Neuronal stem cell (in vitro differentiated cells): ENCODE results near the gene NPAS3.

Experiments used
- DNase-seq: peaks from one replicate; pipeline ENCODE4 v3.0.0-alpha.2; 2013; ENCODE audit warnings: low spot score
- H2AFZ ChIP-seq: one replicate; pipeline ENCODE4 v1.6.1; 2013; ENCODE audit warnings: mild to moderate bottlenecking, low read length, inconsistent platforms
- H2AK5ac ChIP-seq: 2 replicates; pipeline ENCODE4 v1.6.1; 2013; ENCODE audit warnings: low read depth, mild to moderate bottlenecking, inconsistent platforms, low read length, moderate library complexity, mixed read lengths
- H2BK120ac ChIP-seq: 2 replicates; pipeline ENCODE4 v1.6.1; 2013; ENCODE audit warnings: low read depth, mild to moderate bottlenecking, inconsistent platforms, low read length, moderate library complexity, mixed read lengths
- H2BK12ac ChIP-seq: one replicate; pipeline ENCODE4 v1.6.1; 2013; ENCODE audit warnings: low read length, inconsistent platforms
- H2BK15ac ChIP-seq: 2 replicates; pipeline ENCODE4 v1.6.1; 2013; ENCODE audit warnings: mild to moderate bottlenecking, low read length, inconsistent platforms, mixed read lengths
- H2BK5ac ChIP-seq: one replicate; pipeline ENCODE4 v1.6.1; 2013; ENCODE audit warnings: inconsistent platforms, mild to moderate bottlenecking, low read length, moderate library complexity
- H3K14ac ChIP-seq: one replicate; pipeline ENCODE4 v1.6.1; 2013; ENCODE audit warnings: low read length, inconsistent platforms
- H3K18ac ChIP-seq: 2 replicates; pipeline ENCODE4 v1.6.1; 2013; ENCODE audit warnings: low read length, inconsistent platforms
- H3K23ac ChIP-seq: 2 replicates; pipeline ENCODE4 v1.6.1; 2013; ENCODE audit warnings: low read depth, mild to moderate bottlenecking, mixed read lengths, low read length, inconsistent platforms; ENCODE audit not compliant: poor library complexity
- H3K27ac ChIP-seq: replicated peaks from 3 replicates; pipeline ENCODE4 v1.5.1; 2013; ENCODE audit warnings: low read length, inconsistent platforms
- H3K27me3 ChIP-seq, 3 experiments: 2 replicates each; pipeline ENCODE4 v1.6.1; 2013; ENCODE audit warnings: low read length in 3 of 3, mild to moderate bottlenecking in 2 of 3, inconsistent platforms in 1 of 3, low read depth in 1 of 3, mixed read lengths in 1 of 3, moderate library complexity in 1 of 3; ENCODE audit not compliant: control insufficient read depth in 3 of 3, insufficient read depth in 3 of 3
- H3K36me3 ChIP-seq, 2 donors: replicated peaks in 1 of 2; 2 replicates each; pipeline ENCODE4 v1.6.1; 2013; ENCODE audit warnings: low read length in 2 of 2; ENCODE audit not compliant: control insufficient read depth in 2 of 2, insufficient read depth in 2 of 2
- H3K4ac ChIP-seq: 2 replicates; pipeline ENCODE4 v1.6.1; 2013; ENCODE audit warnings: inconsistent platforms, mild to moderate bottlenecking, low read length, moderate library complexity
- H3K4me1 ChIP-seq, 2 donors: 1 replicate in 1 of 2; 2 replicates in 1 of 2; pipeline ENCODE4 v1.6.1; 2013; ENCODE audit warnings: low read length in 2 of 2, low read depth in 1 of 2; ENCODE audit not compliant: control insufficient read depth in 2 of 2, insufficient read depth in 1 of 2
- H3K4me2 ChIP-seq: one replicate; pipeline ENCODE4 v1.6.1; 2013; ENCODE audit warnings: mild to moderate bottlenecking, low read length, inconsistent platforms; ENCODE audit not compliant: insufficient read depth, poor library complexity, severe bottlenecking
- H3K4me3 ChIP-seq, 2 donors: 2 replicates each; pipeline ENCODE4 v1.5.1; 2013; ENCODE audit warnings: low read length in 2 of 2, mild to moderate bottlenecking in 2 of 2, inconsistent platforms in 1 of 2, moderate library complexity in 1 of 2
- H3K79me1 ChIP-seq: one replicate; pipeline ENCODE4 v1.6.1; 2013; ENCODE audit warnings: low read depth, mild to moderate bottlenecking, inconsistent platforms, low read length, moderate library complexity
- H3K9ac ChIP-seq: one replicate; pipeline ENCODE4 v1.6.1; 2013; ENCODE audit warnings: mild to moderate bottlenecking, low read depth, low read length, inconsistent platforms; ENCODE audit not compliant: poor library complexity
- H3K9me3 ChIP-seq, 2 donors: replicated peaks in 1 of 2; 2 replicates each; pipeline versions ENCODE3 to v1.6.1; 2013; ENCODE audit warnings: low read length in 2 of 2, mild to moderate bottlenecking in 2 of 2, inconsistent platforms in 1 of 2, low read depth in 1 of 2, mixed read lengths in 1 of 2, moderate library complexity in 1 of 2; ENCODE audit not compliant: control insufficient read depth in 2 of 2, insufficient read depth in 1 of 2
- H4K8ac ChIP-seq: one replicate; pipeline ENCODE4 v1.6.1; 2013; ENCODE audit warnings: low read depth, mild to moderate bottlenecking, inconsistent platforms, low read length, moderate library complexity
- H4K91ac ChIP-seq: one replicate; pipeline ENCODE4 v1.6.1; 2013; ENCODE audit warnings: low read length, low read depth, mild to moderate bottlenecking, inconsistent platforms; ENCODE audit not compliant: poor library complexity
- WGBS, 2 donors: extraction: QIAGEN DNeasy Blood & Tissue Kit; methylation state at CpG; one replicate each; pipeline ENCODE4 v1.1.7; 2013; ENCODE audit warnings: missing lambda C conversion rate in 2 of 2, mixed read lengths in 1 of 2; ENCODE audit not compliant: insufficient read length in 2 of 2, insufficient replicate concordance in 1 of 2; ENCODE audit errors: extremely low coverage in 2 of 2; 5-methylcytosine and 5-hydroxymethylcytosine counted together

NPAS3 gene

DNA sequence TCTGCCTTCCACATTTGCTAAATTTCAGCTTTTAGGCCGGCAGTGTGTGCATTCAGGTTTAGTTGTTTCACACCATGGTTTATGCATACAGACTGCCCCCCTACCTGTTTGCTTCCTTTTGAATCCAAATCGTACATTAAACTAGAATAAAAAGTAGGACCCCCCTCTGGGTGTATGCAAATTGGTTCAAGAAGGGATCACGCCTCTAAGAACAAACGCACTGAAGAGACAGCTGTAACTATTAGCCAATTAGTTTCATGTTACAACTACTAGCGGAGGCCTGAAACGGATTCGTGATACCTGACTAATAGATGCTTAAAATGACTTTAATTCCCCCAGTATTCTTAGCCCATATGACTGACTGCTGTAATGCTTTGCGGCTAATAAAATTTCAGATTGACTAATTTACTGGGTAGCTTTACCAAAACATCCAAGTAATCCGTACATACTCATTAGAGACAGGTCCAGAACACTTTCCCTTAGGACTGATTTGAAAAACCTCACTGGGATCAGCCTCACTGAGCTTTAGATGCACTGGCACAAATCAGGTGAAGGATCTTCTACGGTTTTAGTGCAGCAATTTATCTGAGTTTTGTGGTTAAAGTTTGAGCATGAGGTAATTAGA, 411.8 kb downstream of the NPAS3 start:
- Histone ChIP-seq H2BK12ac (no peak overlapping the region), H3K4me1 (peaks cover 2 to 5% of the 10 kb centered on the region in 2 donors), H2BK5ac (no peak overlapping the region), H3K4ac (no peak overlapping the region), H3K9me3 (peaks cover 0 to 8% of the 10 kb centered on the region in 2 donors), H3K4me2 (no peak overlapping the region), H3K79me1 (no peaks in the 10 kb centered on the region), H4K91ac (no peak overlapping the region), H2BK15ac (no peak overlapping the region), H2AK5ac (no peak overlapping the region), H3K27me3 (no peaks in the 10 kb centered on the region), H2AFZ (no peak overlapping the region), H3K36me3 (peaks cover 0 to 7% of the 10 kb centered on the region in 2 donors), H3K4me3 (no peak overlapping the region), H3K9ac (no peak overlapping the region), H4K8ac (no peak overlapping the region), H2BK120ac (no peak overlapping the region), H3K27ac (no peak overlapping the region), H3K23ac (no peak overlapping the region), H3K14ac (no peak overlapping the region), H3K18ac (no peak overlapping the region)
- WGBS, 2 donors = no CpG with 5 or more reads among the region's 10 CpGs
- no peak for DNase-seq

DNA sequence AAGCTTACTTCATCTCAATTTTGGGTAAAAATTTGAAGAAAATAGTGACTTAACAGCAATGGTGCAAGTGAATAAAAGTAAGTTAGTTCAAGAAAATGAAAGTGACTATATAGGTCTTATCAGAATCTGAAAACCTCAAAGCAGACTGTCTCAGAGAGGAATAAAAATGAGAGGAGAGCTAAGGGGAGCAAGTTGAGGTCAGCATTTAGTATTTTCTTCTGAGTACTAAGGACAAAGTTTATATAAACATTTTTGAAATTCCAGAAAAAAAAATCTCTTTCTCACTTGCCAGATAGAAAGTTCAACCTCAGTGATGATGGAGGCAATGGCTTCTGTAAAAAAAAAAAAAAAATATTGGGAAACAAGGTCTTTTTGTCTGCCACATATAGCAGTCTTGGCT, 414.1 kb downstream of the NPAS3 start:
- Histone ChIP-seq H3K14ac (no peak overlapping the region), H3K9me3 (peaks cover 0 to 8% of the 10 kb centered on the region in 2 donors), H3K27me3 (no peaks in the 10 kb centered on the region), H2BK120ac (no peak overlapping the region), H2BK5ac (no peak overlapping the region), H3K4me1 (peaks cover 2 to 10% of the 10 kb centered on the region in 2 donors), H2BK12ac (no peak overlapping the region), H3K9ac (no peak overlapping the region), H2BK15ac (no peak overlapping the region), H3K4me2 (no peak overlapping the region), H3K27ac (no peak overlapping the region), H3K18ac (no peak overlapping the region), H3K23ac (no peak overlapping the region), H2AFZ (no peak overlapping the region), H3K4me3 (no peak overlapping the region), H4K8ac (no peak overlapping the region), H3K4ac (no peak overlapping the region), H3K36me3 (peaks cover 0 to 9% of the 10 kb centered on the region in 2 donors), H2AK5ac (no peak overlapping the region), H3K79me1 (no peaks in the 10 kb centered on the region), H4K91ac (no peak overlapping the region)
- no peak for DNase-seq

DNA sequence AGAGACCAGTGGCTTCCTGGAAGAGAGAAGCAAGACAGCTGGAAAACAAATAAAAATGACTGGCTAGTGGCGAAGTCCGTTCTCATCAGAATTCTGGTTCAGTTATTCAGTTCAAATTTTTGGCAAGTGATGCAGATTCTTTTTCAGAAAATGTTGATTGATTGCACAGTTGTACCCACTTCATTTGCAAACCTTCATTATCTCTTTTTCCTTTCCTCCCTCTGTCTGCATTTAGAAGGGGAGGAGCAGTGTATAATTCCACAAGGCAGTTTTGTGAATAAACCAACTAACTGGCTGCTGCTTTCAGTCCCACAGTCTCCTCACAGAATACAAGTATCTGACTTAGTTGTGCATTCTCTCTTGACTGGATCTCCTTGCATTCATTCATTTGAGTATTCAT, 417.5 kb downstream of the NPAS3 start:
- no peak overlapping the region for H2AFZ ChIP-seq

DNA sequence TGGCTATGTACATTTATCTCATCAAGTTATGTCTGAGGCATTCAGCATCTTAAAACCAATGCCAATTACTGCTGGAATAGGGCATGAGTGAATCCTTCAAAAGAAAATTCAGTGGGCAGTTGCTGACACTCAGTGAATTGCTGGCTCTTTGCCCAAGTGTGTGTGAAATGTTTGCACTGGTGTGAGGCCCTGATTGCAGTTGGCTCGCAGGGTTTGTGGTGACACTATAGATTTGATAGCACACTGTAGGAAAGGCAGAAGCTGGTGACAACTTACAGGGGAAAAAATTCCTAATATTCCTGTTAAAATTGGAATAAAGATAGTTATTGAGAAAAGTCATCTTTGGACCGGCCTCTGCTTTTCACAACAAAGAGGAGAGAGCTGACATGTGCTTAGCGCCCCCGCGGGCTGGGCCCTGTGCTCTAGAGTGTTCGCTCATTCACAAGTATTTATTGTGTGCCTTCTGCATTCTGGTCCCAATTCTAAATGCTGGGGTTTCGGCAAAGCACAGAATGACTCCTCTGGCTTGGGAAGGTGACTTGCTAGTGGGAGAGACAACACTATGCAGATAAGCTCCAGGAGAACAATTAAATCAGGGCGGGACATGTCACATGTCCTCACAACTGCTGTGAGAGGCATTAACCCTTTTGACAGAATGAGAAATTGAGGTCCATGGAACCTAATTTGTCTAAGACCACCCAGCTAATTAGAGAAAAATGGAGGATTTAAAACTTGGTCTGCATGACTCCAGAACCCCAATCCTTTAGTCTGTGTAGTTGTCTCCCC, 418.7 kb downstream of the NPAS3 start:
- no peak overlapping the region for H2BK15ac ChIP-seq
- H2AK5ac ChIP-seq = peak overlapping the region; percentile 17
- peaks cover 0 to 17% of the 10 kb centered on the region in 2 donors for H3K36me3 ChIP-seq
- no peak overlapping the region for H3K4me2 ChIP-seq
- H3K14ac ChIP-seq = no peak overlapping the region
- H4K8ac ChIP-seq = no peak overlapping the region
- no peak overlapping the region for H2BK5ac ChIP-seq
- no peak overlapping the region for H2BK120ac ChIP-seq
- no peaks in the 10 kb centered on the region for H3K27me3 ChIP-seq
- H3K18ac ChIP-seq = no peak overlapping the region
- H2AFZ ChIP-seq = no peak overlapping the region
- no CpG with 5 or more reads among the region's 8 CpGs for WGBS, 2 donors
- no peak overlapping the region for H2BK12ac ChIP-seq
- H3K4me3 ChIP-seq = no peak overlapping the region
- no peak overlapping the region for H3K9ac ChIP-seq
- H4K91ac ChIP-seq = no peak overlapping the region
- H3K9me3 ChIP-seq = no peaks in the 10 kb centered on the region
- H3K27ac ChIP-seq = no peak overlapping the region
- H3K23ac ChIP-seq = no peak overlapping the region
- no peak for DNase-seq
- H3K4me1 ChIP-seq = peaks cover 11 to 13% of the 10 kb centered on the region in 2 donors
- H3K79me1 ChIP-seq = no peaks in the 10 kb centered on the region
- no peak overlapping the region for H3K4ac ChIP-seq

More for the DNA sequence above, 417.5 kb downstream of the NPAS3 start:
- Histone ChIP-seq H3K27ac (no peak overlapping the region), H3K18ac (no peak overlapping the region), H3K4ac (no peak overlapping the region), H2BK15ac (no peak overlapping the region), H2BK12ac (no peak overlapping the region), H2BK5ac (no peak overlapping the region), H3K4me3 (no peak overlapping the region), H3K79me1 (no peaks in the 10 kb centered on the region), H3K27me3 (no peaks in the 10 kb centered on the region), H2BK120ac (no peak overlapping the region), H3K14ac (no peak overlapping the region), H3K23ac (no peak overlapping the region), H3K4me2 (no peak overlapping the region), H2AK5ac (no peak overlapping the region), H3K4me1 (peaks cover 3 to 8% of the 10 kb centered on the region in 2 donors), H3K9ac (no peak overlapping the region), H3K9me3 (no peaks in the 10 kb centered on the region), H4K91ac (no peak overlapping the region), H4K8ac (no peak overlapping the region), H3K36me3 (peaks cover 0 to 17% of the 10 kb centered on the region in 2 donors)
- no peak for DNase-seq
- WGBS, 2 donors = no CpG with 5 or more reads among the region's 2 CpGs
